Gastroesophageal sphincter (tissue), 4 donors: ENCODE data around the gene ORAI2. TPM values are rescaled to one million over a fixed set of nuclear protein-coding genes. Genes with fewer than 3 reads are reported as not detected.
"Not testable (repeated sequence)": the region's sequence is repeated elsewhere in the genome, so short reads cannot be mapped to it uniquely, and the experiment has no call there.

Source experiments
- ATAC-seq: fragments of 150-250 bp; one replicate; pipeline ENCODE4 v1.9.1; 2016; ENCODE audit warnings: mild to moderate bottlenecking, moderate library complexity
- H3K27ac ChIP-seq, 4 donors: fragments of 200-600 bp; sonication (generic) in 3 of 4; 1 replicate in 3 of 4; 2 replicates in 1 of 4; pipeline ENCODE4 v1.5.1; 2016 to 2019
- H3K27me3 ChIP-seq: fragments of 200-600 bp; sonication (generic); one replicate; pipeline ENCODE4 v1.5.1; 2019
- H3K36me3 ChIP-seq, 2 donors: fragments of 200-600 bp; sonication (generic); one replicate each; pipeline ENCODE4 v1.5.1; 2019; ENCODE audit warnings: control low read depth in 1 of 2
- H3K4me1 ChIP-seq, 3 donors: fragments of 200-600 bp; sonication (generic); 1 replicate in 2 of 3; 2 replicates in 1 of 3; pipeline ENCODE4 v1.5.1; 2016 to 2019; ENCODE audit warnings: control low read depth in 2 of 3
- H3K4me3 ChIP-seq, 2 donors: fragments of 200-600 bp; sonication (generic); one replicate each; pipeline ENCODE4 v1.5.1; 2019; ENCODE audit warnings: mild to moderate bottlenecking in 1 of 2, moderate library complexity in 1 of 2
- H3K9me3 ChIP-seq, 3 donors: fragments of 200-600 bp; sonication (generic); one replicate each; pipeline ENCODE4 v1.5.1; 2017 to 2019; ENCODE audit warnings: control low read depth in 2 of 3
- POLR2A ChIP-seq, 2 donors: fragments of 450-650 bp; IDR thresholded peaks; one replicate each; pipeline ENCODE4 v1.6.1; 2017; ENCODE audit warnings: antibody characterized with exemption in 2 of 2, mild to moderate bottlenecking in 2 of 2, moderate library complexity in 1 of 2
- POLR2AphosphoS5 ChIP-seq: sonication (generic); formaldehyde crosslinking; IDR thresholded peaks from one replicate; pipeline ENCODE4 v1.6.1; 2017; ENCODE audit warnings: antibody characterized with exemption
- WGBS, 2 donors: methylation state at CpG; one replicate each; pipeline ENCODE4 v1.1.5; 2018; ENCODE audit warnings: low coverage in 1 of 2; 5-methylcytosine and 5-hydroxymethylcytosine counted together
- total RNA-seq, 4 donors: library from RNA; depleted of rRNA; stranded (reverse); fragments of >200 nt; gene quantifications; one replicate each; pipeline ENCODE4 v1.1.0, GENCODE V29; 2016
- TF ChIP-seq, protein P1 (sequence below), 4 experiments: fragments of 200-600 bp in 2 of 4; fragments of 450-650 bp in 2 of 4; sonication (generic) in 1 of 4; IDR thresholded peaks; one replicate each; pipeline ENCODE4 v1.5.1; 2017 to 2019; ENCODE audit warnings: antibody characterized with exemption in 4 of 4, mild to moderate bottlenecking in 2 of 4, moderate library complexity in 2 of 4

Gene ORAI2
- total RNA-seq, 4 donors from 2014 or later: 3.3 to 15.6 (median 6.7) TPM

DNA sequence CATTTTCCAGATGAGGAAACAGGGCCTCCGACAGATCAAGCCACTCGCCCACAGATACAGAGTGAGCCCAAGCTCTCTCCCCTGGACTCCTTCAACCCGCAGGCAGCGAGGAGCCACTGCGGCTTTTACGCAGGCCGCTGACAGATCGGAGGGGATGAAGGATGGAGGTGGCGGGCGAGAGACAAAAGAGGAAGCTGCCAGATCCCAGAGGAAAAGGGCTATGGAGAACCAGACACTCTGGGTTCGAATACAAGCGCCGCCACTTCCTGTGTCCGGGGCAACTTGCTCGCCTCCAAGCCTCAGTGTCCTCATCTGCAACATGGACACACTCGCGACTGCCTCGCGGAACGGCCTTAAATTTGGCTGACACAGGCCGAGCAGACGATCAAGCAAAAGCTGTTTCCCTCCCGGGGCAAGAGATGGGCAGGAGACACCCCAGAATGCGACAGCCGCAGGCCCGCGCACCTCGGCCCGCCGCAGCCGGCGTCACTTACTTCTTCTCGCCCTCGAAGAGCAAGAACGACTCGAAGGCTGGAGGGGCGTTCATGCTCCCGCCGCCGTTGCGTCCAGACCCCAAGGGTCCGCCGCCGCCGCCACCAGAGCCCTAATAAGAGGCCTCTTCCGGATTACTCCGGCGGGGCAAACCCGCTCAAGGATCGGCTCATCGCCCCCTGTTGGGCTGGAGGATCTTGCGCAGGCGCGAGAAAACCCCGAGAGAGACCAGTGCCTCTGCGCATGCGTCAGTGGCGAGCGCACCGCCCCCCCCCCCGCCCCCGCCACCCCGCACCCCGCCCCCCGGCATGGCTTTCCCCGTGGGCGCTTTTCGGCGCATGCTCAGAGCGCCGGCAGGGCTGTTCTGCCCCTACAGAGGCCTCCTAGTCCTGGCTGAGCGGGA, 45.2 kb downstream of the ORAI2 start, which contains the start of gene POLR2J:
Gene POLR2J, minus strand, starts transcription at position 609 of the 895 bp plus-strand sequence. Its CDS starts 62 bp downstream, at position 547.
- H3K27me3 ChIP-seq, H3K4me1 ChIP-seq, H3K9me3 ChIP-seq: not testable (repeated sequence)
- H3K27ac ChIP-seq: peak within 1 kb of the TSS in 3 of 4 donors; percentile 68 to 80 (median 68)
- WGBS, 2 donors: no CpG with 5 or more reads among the region's 72 CpGs
- H3K36me3 ChIP-seq: peaks cover 0 to 18% of the 10 kb centered on the region in 2 donors
- peak within 1 kb of the TSS; percentile 56 for H3K4me3 ChIP-seq
- TF ChIP-seq POLR2AphosphoS5 (peak; percentile 52), POLR2A (IDR thresholded peaks at IDR 0.05) (peak in 1 of 2 donors; percentile 46)
- TF ChIP-seq, protein P1, sequence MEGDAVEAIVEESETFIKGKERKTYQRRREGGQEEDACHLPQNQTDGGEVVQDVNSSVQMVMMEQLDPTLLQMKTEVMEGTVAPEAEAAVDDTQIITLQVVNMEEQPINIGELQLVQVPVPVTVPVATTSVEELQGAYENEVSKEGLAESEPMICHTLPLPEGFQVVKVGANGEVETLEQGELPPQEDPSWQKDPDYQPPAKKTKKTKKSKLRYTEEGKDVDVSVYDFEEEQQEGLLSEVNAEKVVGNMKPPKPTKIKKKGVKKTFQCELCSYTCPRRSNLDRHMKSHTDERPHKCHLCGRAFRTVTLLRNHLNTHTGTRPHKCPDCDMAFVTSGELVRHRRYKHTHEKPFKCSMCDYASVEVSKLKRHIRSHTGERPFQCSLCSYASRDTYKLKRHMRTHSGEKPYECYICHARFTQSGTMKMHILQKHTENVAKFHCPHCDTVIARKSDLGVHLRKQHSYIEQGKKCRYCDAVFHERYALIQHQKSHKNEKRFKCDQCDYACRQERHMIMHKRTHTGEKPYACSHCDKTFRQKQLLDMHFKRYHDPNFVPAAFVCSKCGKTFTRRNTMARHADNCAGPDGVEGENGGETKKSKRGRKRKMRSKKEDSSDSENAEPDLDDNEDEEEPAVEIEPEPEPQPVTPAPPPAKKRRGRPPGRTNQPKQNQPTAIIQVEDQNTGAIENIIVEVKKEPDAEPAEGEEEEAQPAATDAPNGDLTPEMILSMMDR (IDR thresholded peaks at IDR 0.05): peak in 2 of 4 experiments; percentile 50 to 74
- ATAC-seq: peak; percentile 93

DNA sequence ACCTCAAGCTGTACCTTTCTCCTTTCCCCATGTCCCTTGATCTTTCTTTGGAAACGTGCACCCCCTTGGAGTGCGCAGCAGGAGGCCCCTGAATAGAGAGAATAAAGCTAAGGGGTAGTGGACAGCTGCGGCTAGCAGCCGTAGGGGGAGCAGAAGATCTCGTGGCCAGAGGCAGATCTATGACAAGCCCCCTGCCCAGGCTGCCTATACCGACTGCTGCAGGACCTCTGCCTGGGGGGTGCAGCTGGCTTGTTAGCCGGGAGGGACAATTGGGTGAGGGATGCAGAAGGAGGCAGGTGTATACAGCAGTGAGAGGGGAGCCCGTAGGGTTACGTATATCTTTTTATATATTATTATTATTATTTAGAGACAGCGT, 45.8 kb downstream of the ORAI2 start:
- Histone ChIP-seq H3K27ac (peak overlapping the region in 1 of 4 donors; percentile 80), H3K36me3 (peaks cover 0 to 12% of the 10 kb centered on the region in 2 donors)
- H3K4me3 ChIP-seq, ATAC-seq, H3K27me3 ChIP-seq, H3K4me1 ChIP-seq, H3K9me3 ChIP-seq: not testable (repeated sequence)
- no CpG with 5 or more reads among the region's 10 CpGs for WGBS, 2 donors

DNA sequence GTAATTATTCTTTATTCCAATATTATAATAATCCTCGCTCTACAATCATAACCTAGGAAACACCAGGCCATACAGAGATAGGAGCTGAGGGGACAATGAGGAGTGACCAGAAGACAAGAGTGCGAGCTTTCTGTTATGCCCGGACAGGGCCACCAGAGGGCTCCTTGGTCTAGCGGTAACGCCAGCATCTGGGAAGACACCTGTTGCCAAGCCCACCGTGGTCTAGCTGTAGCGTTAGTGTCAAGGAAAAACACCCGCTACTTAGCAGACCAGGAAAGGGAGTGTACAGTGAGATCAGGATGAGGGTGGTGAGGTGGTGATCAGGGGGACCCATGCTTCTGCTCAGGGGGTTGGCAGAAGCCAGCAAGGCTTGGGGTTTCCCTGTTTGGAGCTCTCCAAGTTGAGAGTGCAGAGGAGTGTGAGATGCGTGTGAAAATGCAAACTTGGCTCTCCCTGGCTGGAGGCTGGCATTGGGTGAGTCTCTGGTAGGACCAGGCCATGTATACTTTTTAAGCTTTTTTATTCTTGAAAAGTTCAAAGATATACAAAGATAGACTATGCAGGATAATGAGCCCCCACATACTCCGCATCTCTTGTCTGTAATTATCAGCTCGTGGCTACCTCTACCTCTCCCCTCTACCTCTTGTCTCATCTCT, 46.7 kb downstream of the ORAI2 start:
- H3K4me1 ChIP-seq, H3K4me3 ChIP-seq, ATAC-seq, H3K36me3 ChIP-seq, H3K27ac ChIP-seq, H3K9me3 ChIP-seq, H3K27me3 ChIP-seq: not testable (repeated sequence)
- WGBS, 2 donors: 13% methylated on average over 3 of the region's 11 CpGs; no CpG with 5 or more reads in 1 of the 2 donors
- TF ChIP-seq, protein P1 (IDR thresholded peaks at IDR 0.05): peak in 3 of 4 experiments; percentile 36 to 56 (median 53)

DNA sequence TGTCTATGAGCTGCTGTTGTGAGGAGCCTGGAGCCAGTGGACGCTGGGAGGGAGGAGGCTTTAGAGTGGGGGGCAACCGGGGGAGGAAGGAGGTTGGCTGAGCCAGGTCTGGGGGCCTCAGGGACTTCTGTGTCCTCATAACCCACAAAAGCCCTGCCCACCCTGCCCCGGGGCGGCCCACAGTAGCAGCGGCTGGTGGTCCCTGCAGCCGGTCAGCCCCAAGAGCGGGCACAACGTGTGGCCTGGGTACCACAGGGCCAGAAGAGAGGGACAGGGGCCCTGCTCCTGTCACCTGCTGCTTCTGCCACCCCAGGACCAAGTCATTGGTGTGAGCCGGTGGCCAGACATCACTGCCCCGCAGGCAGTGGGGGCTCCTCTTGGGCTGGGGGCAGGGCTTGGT, 48.6 kb downstream of the ORAI2 start:
- not testable (repeated sequence) for ATAC-seq, H3K27me3 ChIP-seq, H3K36me3 ChIP-seq, H3K9me3 ChIP-seq, H3K27ac ChIP-seq, H3K4me1 ChIP-seq, H3K4me3 ChIP-seq
- WGBS, 2 donors: no CpG with 5 or more reads among the region's 10 CpGs

DNA sequence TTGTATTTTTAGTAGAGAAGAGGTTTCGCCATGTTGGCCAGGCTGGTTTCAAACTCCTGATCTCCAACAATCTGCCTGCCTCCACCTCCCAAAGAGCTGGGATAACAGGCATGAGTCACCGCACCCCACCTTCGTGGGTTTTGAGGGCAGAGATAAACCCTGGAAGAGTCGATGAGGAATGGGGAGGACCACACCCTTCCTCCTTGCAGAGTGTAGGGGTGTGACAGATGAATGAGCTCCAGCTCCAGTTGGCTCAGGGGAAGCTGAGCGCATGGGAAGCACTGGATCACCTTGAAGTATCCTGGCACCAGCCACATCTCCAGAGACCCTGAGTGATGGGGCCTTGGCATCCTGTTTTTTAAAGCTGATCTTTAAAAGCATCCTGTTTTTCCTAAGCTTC, 50.9 kb downstream of the ORAI2 start:
- not testable (repeated sequence) for H3K4me1 ChIP-seq, H3K36me3 ChIP-seq, ATAC-seq, H3K9me3 ChIP-seq, H3K4me3 ChIP-seq, H3K27ac ChIP-seq, H3K27me3 ChIP-seq
- WGBS, 2 donors: no CpG with 5 or more reads among the region's 5 CpGs

DNA sequence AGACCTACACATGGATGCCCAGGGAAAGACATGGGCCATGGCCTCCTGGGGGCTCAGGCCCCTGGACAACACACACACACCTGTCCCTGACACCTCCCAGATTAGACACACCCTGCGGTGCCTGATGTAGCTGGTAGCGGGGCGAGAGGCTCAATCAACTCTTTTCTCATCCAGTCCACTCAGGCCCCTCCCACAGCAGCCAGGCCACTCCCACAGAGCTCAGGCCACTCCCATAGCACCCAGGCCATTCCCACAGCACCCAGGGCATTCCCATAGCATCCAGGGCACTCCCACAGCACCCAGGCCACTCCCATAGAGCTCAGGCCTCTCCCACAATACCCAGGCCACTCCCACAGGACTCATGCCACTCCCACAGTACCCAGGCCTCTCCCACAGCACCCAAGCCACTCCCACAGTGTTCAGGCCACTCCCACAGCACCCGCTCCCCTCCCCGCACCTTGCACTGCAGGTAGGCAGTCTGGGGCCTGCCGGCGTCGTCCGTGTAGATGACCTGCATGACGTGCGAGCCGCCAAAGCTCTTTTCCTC, 57.2 kb downstream of the ORAI2 start:
- not testable (repeated sequence) for H3K36me3 ChIP-seq, H3K27me3 ChIP-seq, H3K27ac ChIP-seq, H3K9me3 ChIP-seq, H3K4me3 ChIP-seq, H3K4me1 ChIP-seq
- ATAC-seq: peak; percentile 28
- WGBS, 2 donors: no CpG with 5 or more reads among the region's 12 CpGs

DNA sequence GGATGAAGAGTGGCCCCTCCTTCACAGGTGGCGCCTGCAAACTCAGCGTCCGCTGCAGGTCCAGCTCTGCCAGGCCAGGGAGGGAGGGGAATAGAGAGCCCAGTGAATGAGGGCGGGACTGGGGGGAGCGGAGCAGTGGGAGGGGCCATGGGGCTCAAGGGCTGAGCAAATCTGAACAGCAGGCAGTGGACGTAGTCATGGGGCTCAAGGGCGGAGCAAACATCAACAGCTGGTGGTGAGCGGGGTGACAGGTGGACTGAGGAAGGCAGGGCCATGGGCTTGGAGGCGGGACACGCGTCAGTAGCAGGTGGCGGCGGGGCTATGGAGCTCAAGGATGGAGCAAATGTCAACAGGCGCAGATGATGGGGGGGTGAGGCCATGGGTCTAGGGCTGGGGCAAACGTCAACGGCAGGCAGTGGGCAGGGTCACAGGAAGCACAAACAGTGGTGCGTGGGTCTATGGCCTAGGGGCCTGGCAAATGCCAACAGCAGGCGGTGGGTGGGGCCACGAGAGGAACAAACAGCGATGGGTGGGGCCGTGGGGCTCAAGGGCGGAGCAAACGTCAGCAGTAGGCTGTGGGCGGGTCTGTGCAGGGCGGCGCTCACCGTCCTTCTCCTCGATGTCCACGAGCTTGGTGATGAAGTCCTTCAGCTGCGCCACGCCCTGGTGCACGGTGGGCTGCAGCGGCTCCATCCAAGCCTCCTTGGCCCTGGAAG, 60.0 kb downstream of the ORAI2 start:
- H3K36me3 ChIP-seq, H3K27me3 ChIP-seq, H3K9me3 ChIP-seq, H3K4me3 ChIP-seq, H3K4me1 ChIP-seq, H3K27ac ChIP-seq: not testable (repeated sequence)
- no CpG with 5 or more reads among the region's 33 CpGs for WGBS, 2 donors
- peak; percentile 90 for ATAC-seq

DNA sequence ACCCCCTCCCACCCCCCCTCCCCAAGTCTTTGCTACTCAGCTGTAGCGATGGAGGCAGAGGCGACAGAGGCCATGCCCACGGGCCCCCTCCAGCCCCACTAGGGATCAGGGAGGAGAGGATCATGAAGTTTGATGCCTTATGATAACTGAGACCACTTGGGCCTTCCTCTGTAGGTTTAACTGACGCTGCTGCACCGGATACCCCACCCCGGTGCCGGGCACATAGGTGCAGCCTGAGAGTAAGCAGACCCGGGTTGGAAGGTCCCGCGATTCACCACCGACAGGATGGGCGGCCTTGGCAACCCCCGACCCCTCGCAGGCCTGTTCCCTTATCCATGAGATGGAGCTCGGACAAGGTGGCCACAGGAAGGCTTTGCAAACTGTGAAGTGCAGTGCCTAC, 60.7 kb downstream of the ORAI2 start:
- no CpG with 5 or more reads among the region's 15 CpGs for whole genome bisulfite sequencing, 2 donors
- H3K4me1 ChIP-seq, H3K27ac ChIP-seq, H3K36me3 ChIP-seq, ATAC-seq, H3K9me3 ChIP-seq, H3K27me3 ChIP-seq: not testable (repeated sequence)
- peak overlapping the region in 1 of 2 donors; percentile 32 for H3K4me3 ChIP-seq

DNA sequence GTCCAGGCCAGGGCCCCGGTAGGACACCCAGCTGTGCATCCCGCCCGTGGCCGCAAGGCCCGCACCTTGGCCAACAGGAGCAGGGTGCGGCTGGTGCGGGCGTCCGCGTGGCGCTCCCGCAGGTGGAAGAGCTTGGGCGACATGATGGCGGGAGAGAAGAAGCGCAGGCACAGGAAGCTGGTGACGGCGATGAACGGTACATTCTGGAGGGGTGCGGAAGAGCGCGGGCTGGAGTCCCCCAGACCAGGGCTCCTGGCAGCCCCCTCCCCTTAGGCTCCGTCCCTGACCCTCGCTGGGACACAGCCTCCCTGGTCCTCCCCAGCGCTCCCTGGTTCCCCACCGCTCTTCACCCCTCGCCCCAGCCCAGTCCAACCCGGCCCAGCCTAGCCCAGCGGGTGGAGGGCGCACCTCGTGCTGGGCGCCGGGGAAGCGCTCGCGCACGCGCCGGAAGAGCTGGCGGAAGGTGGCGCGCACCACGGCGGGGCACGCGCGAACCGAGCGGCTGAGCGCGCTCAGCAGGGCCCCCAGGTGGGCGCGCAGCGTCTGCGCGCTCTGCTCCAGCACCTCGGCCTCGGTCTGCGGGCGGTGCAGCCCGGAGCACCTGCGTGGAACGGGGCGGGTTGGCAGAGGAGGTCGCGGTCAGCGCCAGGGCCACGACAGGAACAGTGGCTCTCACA, 61.2 kb downstream of the ORAI2 start:
- not testable (repeated sequence) for H3K36me3 ChIP-seq, H3K9me3 ChIP-seq, H3K27ac ChIP-seq, H3K4me3 ChIP-seq, H3K4me1 ChIP-seq, H3K27me3 ChIP-seq
- ATAC-seq: peak; percentile 24
- no CpG with 5 or more reads among the region's 67 CpGs for WGBS, 2 donors

DNA sequence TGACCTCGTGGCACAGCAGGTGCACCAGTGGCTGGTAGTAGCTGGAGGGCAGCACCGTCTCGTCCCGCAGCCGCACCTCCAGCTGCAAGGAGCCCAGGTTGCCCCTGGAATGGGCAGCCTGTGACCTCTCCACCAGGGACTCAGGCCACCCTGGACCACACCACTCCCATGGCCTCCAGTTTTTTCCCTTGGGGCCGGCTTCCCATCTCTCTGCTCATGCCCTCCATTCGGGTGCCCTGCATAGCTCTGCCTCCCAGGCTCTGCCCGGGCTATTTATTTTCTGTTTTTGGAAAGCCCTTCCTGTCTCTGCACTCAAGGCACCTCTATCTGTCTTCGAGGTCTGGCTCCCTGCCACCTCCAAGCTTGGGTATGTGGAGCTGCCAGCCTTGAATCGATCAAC, 63.5 kb downstream of the ORAI2 start:
- ATAC-seq, H3K4me3 ChIP-seq, H3K9me3 ChIP-seq, H3K4me1 ChIP-seq, H3K27ac ChIP-seq, H3K36me3 ChIP-seq, H3K27me3 ChIP-seq: not testable (repeated sequence)
- WGBS, 2 donors: no CpG with 5 or more reads among the region's 10 CpGs
